Heart right ventricle (tissue), 16 donors: ENCODE data around the gene KCNK2. TPM values are rescaled to one million over a fixed set of nuclear protein-coding genes. Genes with fewer than 3 reads are reported as not detected.

Experiments used
- ATAC-seq, 8 donors: fragments of 200-7000 bp; cut with Tn5 transposase; one replicate each; pipeline ENCODE4 v1.9.1; 2020; ENCODE audit warnings: mild to moderate bottlenecking in 8 of 8, moderate library complexity in 8 of 8, moderate number of reproducible peaks in 1 of 8
- DNase-seq, 2 donors: peaks; one replicate each; pipeline ENCODE4 v3.0.0-alpha.2; 2020
- H3K27ac ChIP-seq, 10 donors: fragments of 200-600 bp; sonication (generic) in 2 of 10; one replicate each; pipeline versions ENCODE4 v1.5.0 to v1.8.0; 2020 to 2022; ENCODE audit warnings: mild to moderate bottlenecking in 3 of 10
- H3K27me3 ChIP-seq, 7 donors: fragments of 200-600 bp; one replicate each; pipeline ENCODE4 v1.8.0; 2021 to 2022; ENCODE audit warnings: mild to moderate bottlenecking in 2 of 7
- H3K36me3 ChIP-seq, 9 donors: fragments of 200-600 bp; sonication (generic) in 1 of 9; one replicate each; pipeline versions ENCODE4 v1.5.0 to v1.8.0; 2020 to 2022; ENCODE audit warnings: mild to moderate bottlenecking in 2 of 9
- H3K4me1 ChIP-seq, 9 donors: fragments of 200-600 bp; sonication (generic) in 1 of 9; one replicate each; pipeline versions ENCODE4 v1.5.0 to v1.8.0; 2020 to 2022; ENCODE audit warnings: mild to moderate bottlenecking in 4 of 9
- H3K4me3 ChIP-seq, 10 donors: fragments of 200-600 bp; sonication (generic) in 2 of 10; one replicate each; pipeline versions ENCODE4 v1.5.0 to v1.8.0; 2020 to 2022; ENCODE audit warnings: mild to moderate bottlenecking in 7 of 10, moderate library complexity in 2 of 10
- H3K9me3 ChIP-seq, 11 donors: fragments of 200-600 bp in 10 of 11; sonication (generic) in 2 of 11; one replicate each; pipeline versions ENCODE4 v1.5.0 to v1.8.0; 2013 to 2022; ENCODE audit warnings: mild to moderate bottlenecking in 2 of 11, control low read depth in 1 of 11, moderate library complexity in 1 of 11
- CTCF ChIP-seq, 9 donors: fragments of 200-600 bp; sonication (generic) in 2 of 9; IDR thresholded peaks; one replicate each; pipeline versions ENCODE4 v1.5.0 to v1.8.0; 2021 to 2022; ENCODE audit warnings: antibody characterized with exemption in 9 of 9, mild to moderate bottlenecking in 5 of 9, moderate library complexity in 1 of 9
- WGBS, 2 donors: extraction: QIAGEN DNeasy Blood & Tissue Kit; methylation state at CpG; one replicate each; pipeline ENCODE4 v1.1.7; 2013; ENCODE audit warnings: inconsistent platforms in 1 of 2; 5-methylcytosine and 5-hydroxymethylcytosine counted together
- intact Hi-C, 10 donors: fragments of 100-400 bp; cut with DNase I; formaldehyde crosslinking; loops; one replicate each; pipeline versions ENCODE4 v1.11.1 to v1.14.2; 2022
- polyA plus RNA-seq, 2 donors: library from polyadenylated mRNA; stranded (reverse); fragments of 200-250 nt; gene quantifications; one replicate each; pipeline ENCODE4 v1.2.3, GENCODE V29; 2013
- total RNA-seq, 10 donors: library from RNA; stranded (reverse); fragmentation: NEBNext Ultra II Directional in 3 of 10; extraction: Animal tissue kit (Norgen Biotek cat#: 25700) in 3 of 10; gene quantifications; one replicate each; pipeline versions ENCODE4 v1.2.1 to v1.2.4, GENCODE V29; 2021 to 2023
- donor health status: Arrhythmogenic right ventricular cardiomyopathy.
- donor health status: ischemic (EF 13 %, LVEDD 7.1; RV severe dilation, severe dysfunction).
- donor health status: healthy with polysubstance abuse.
- donor health status: DM: no; HTN: yes; CAD: no.
- donor health status: DM: no; HTN: no; CAD: no.
- donor health status: ischemic (EF 25% LVEDD 6.9; RV normal size, moderate dysfunction).
- donor health status: ischemic (EF 25% LVEDD 5.7; RV mildly dilated, moderate dysfunction).
- donor health status: healthy.
- donor health status: DM: yes; HTN: yes; CAD: no.
- donor health status: Ischemic cardiomyopathy.
- donor health status: ischemic (EF 35%, LVEDD 5.7; RV mildly dilated, moderate dysfunction).
- donor health status: nonischemic (EF 11% LVEDD 7.7; RV severe dilation, severe dysfunction).
- donor health status: DM: yes; HTN: yes; CAD: no.
- donor health status: PGD.
- donor health status: ischemic (EF 29% LVEDD 5.4; RV normal size, mild dysfunction).
- donor health status: nonischemic (EF 23%, LVEDD 6.1; RV moderate dilation, normal function).

KCNK2 gene
- total and polyA plus RNA-seq, 12 donors = 0.06 to 0.79 (median 0.26) TPM; not detected in 5

- Histone ChIP-seq H3K36me3 (no peaks in the 10 kb centered on the region), H3K4me1 (no peaks in the 10 kb centered on the region), H3K27ac (no peak overlapping the region), H3K27me3 (no peaks in the 10 kb centered on the region), H3K9me3 (peaks cover 0 to 3% (median 0%) of the 10 kb centered on the region in 11 donors), H3K4me3 (no peak overlapping the region)
- no peak for ATAC-seq
- DNase-seq = no peak
- no peak for TF ChIP-seq CTCF (IDR thresholded peaks at IDR 0.05)
- 90 to 94% methylated on average over 2 of the region's 2 CpGs for WGBS, 2 donors
- intact Hi-C loops = no loop called here
Observed at GRCh38 chr1:215250913-215251312, 168.4 kb downstream of the KCNK2 start.

GRCh38 chr1:215251428-215251827 is 168.9 kb downstream of the KCNK2 start:
- ATAC-seq (no peak), DNase-seq (no peak)
- Histone ChIP-seq H3K4me3 (no peak overlapping the region), H3K27ac (no peak overlapping the region), H3K4me1 (no peaks in the 10 kb centered on the region), H3K36me3 (no peaks in the 10 kb centered on the region), H3K9me3 (peaks cover 0 to 3% (median 0%) of the 10 kb centered on the region in 11 donors), H3K27me3 (no peaks in the 10 kb centered on the region)
- intact Hi-C loops = no loop called here
- WGBS, 2 donors = 90 to 93% methylated on average over 4 of the region's 4 CpGs
- no peak for TF ChIP-seq CTCF (IDR thresholded peaks at IDR 0.05)

GRCh38 chr1:215252164-215252563 is 169.6 kb downstream of the KCNK2 start:
- no peak overlapping the region for H3K4me3 ChIP-seq
- no peak overlapping the region for H3K27ac ChIP-seq
- H3K27me3 ChIP-seq = no peaks in the 10 kb centered on the region
- DNase-seq (no peak), ATAC-seq (no peak)
- intact Hi-C loops = no loop called here
- no peaks in the 10 kb centered on the region for H3K4me1 ChIP-seq
- TF ChIP-seq CTCF (IDR thresholded peaks at IDR 0.05) = no peak
- no peaks in the 10 kb centered on the region for H3K36me3 ChIP-seq
- 88 to 97% methylated on average over 1 of the region's 1 CpG for WGBS, 2 donors
- peaks cover 0 to 3% (median 0%) of the 10 kb centered on the region in 11 donors for H3K9me3 ChIP-seq

GRCh38 chr1:215256936-215257679 is 174.6 kb downstream of the KCNK2 start:
- H3K9me3 ChIP-seq = peaks cover 0 to 14% (median 0%) of the 10 kb centered on the region in 11 donors
- no peak for TF ChIP-seq CTCF (IDR thresholded peaks at IDR 0.05)
- no peak overlapping the region for H3K4me3 ChIP-seq
- no peaks in the 10 kb centered on the region for H3K4me1 ChIP-seq
- no peak for DNase-seq
- no peaks in the 10 kb centered on the region for H3K36me3 ChIP-seq
- no peak for ATAC-seq
- WGBS, 2 donors = 83 to 92% methylated on average over 3 of the region's 3 CpGs
- intact Hi-C loops = no loop called here
- H3K27ac ChIP-seq = no peak overlapping the region
- no peaks in the 10 kb centered on the region for H3K27me3 ChIP-seq
